Measurements from ENCODE around the gene BAZ1B. TPM values are rescaled to one million over a fixed set of nuclear protein-coding genes. Genes with fewer than 3 reads are reported as not detected.

Gene BAZ1B
- total and polyA plus RNA-seq, 2 of the 4 experiments (the other 2 are of a cell fraction) = 20.2 to 45.0 TPM

DNA sequence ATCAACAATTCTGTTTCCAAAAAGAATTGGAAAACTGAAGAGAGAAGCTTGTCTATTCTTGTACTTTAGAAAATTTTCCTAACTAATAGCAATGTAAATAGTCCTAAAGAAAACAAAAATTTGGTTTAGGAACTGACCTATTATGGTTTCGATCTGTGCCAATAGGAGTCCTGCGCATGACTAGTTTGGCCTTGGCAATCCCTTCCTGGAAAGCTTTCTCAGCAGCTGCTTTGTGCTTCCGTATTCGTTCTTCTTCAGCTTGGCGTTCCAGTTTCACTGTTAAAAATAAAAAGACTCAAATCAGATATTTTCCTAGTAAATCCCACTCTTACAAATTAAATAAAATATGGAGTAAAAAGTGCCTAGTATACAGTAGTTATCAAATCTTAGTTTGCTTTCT is 51.9 kb downstream of the BAZ1B start:
- H3K4ac ChIP-seq (ENCODE audit: low read depth, low read length) = no peak overlapping the region
- no peak overlapping the region for H2BK120ac ChIP-seq (ENCODE audit: low read depth, low read length)
- in situ Hi-C loops (cut with MboI; ENCODE audit: low sequenced_read_pairs) (no loop called here), intact Hi-C loops (cut with micrococcal nuclease) (no loop called here), dilution Hi-C loops (cut with HindIII; ENCODE audit: low sequenced_read_pairs, unreplicated experiment) (no loop called here)
- BruUV-seq (replicated peaks) = no TSS peak
- H3K27ac ChIP-seq (ENCODE audit: insufficient read depth, low read length) = no peak overlapping the region
- no peak for TF ChIP-seq BHLHE40 (IDR thresholded peaks at IDR 0.05; ENCODE audit: low read depth, low read length)
- no peak for TF ChIP-seq CEBPB (IDR thresholded peaks at IDR 0.05; ENCODE audit: low read depth, low read length)
- TF ChIP-seq SMC3 (IDR thresholded peaks at IDR 0.05; ENCODE audit: low read depth, low read length) = no peak
- TF ChIP-seq, protein P1, sequence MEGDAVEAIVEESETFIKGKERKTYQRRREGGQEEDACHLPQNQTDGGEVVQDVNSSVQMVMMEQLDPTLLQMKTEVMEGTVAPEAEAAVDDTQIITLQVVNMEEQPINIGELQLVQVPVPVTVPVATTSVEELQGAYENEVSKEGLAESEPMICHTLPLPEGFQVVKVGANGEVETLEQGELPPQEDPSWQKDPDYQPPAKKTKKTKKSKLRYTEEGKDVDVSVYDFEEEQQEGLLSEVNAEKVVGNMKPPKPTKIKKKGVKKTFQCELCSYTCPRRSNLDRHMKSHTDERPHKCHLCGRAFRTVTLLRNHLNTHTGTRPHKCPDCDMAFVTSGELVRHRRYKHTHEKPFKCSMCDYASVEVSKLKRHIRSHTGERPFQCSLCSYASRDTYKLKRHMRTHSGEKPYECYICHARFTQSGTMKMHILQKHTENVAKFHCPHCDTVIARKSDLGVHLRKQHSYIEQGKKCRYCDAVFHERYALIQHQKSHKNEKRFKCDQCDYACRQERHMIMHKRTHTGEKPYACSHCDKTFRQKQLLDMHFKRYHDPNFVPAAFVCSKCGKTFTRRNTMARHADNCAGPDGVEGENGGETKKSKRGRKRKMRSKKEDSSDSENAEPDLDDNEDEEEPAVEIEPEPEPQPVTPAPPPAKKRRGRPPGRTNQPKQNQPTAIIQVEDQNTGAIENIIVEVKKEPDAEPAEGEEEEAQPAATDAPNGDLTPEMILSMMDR (conservative IDR thresholded peaks at IDR 0.05; ENCODE audit: low read depth, low read length) = no peak
- no peak for TF ChIP-seq RAD21 (IDR thresholded peaks at IDR 0.05; ENCODE audit: low read length)
- TF ChIP-seq, protein P2, sequence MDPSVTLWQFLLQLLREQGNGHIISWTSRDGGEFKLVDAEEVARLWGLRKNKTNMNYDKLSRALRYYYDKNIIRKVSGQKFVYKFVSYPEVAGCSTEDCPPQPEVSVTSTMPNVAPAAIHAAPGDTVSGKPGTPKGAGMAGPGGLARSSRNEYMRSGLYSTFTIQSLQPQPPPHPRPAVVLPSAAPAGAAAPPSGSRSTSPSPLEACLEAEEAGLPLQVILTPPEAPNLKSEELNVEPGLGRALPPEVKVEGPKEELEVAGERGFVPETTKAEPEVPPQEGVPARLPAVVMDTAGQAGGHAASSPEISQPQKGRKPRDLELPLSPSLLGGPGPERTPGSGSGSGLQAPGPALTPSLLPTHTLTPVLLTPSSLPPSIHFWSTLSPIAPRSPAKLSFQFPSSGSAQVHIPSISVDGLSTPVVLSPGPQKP (IDR thresholded peaks at IDR 0.05; ENCODE audit: borderline replicate concordance, low read depth, low read length) = no peak
- TF ChIP-seq CHD1 (IDR thresholded peaks at IDR 0.05; ENCODE audit: low read depth, low read length) = no peak
- TF ChIP-seq POLR2A (IDR thresholded peaks at IDR 0.05; ENCODE audit: low read depth, low read length) = no peak
- TF ChIP-seq RFX5 (IDR thresholded peaks at IDR 0.05; ENCODE audit: low read depth, low read length) = no peak
- TF ChIP-seq FOS (IDR thresholded peaks at IDR 0.05; ENCODE audit: low read depth, low read length) = no peak
- TF ChIP-seq MXI1 (IDR thresholded peaks at IDR 0.05; ENCODE audit: borderline replicate concordance, low read depth, low read length) = no peak
- TF ChIP-seq, protein P3, sequence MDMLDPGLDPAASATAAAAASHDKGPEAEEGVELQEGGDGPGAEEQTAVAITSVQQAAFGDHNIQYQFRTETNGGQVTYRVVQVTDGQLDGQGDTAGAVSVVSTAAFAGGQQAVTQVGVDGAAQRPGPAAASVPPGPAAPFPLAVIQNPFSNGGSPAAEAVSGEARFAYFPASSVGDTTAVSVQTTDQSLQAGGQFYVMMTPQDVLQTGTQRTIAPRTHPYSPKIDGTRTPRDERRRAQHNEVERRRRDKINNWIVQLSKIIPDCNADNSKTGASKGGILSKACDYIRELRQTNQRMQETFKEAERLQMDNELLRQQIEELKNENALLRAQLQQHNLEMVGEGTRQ (IDR thresholded peaks at IDR 0.05; ENCODE audit: low read depth, low read length) = no peak
- no peak for TF ChIP-seq RCOR1 (IDR thresholded peaks at IDR 0.05; ENCODE audit: insufficient replicate concordance, low read length)
- TF ChIP-seq MAFK (IDR thresholded peaks at IDR 0.05; ENCODE audit: low read depth, low read length) = no peak
- no peak for TF ChIP-seq MAZ (IDR thresholded peaks at IDR 0.05; ENCODE audit: borderline replicate concordance, low read depth, low read length)
- TF ChIP-seq NFE2L2 (IDR thresholded peaks at IDR 0.05; ENCODE audit: low read depth, low read length) = no peak
- POLR2A ChIA-PET (ENCODE audit: unreplicated experiment) = no interaction called here
- no peak overlapping the region for H2BK15ac ChIP-seq (ENCODE audit: low read depth, low read length)
- peaks cover 21 to 33% of the 10 kb centered on the region in 2 experiments for H3K79me1 ChIP-seq (ENCODE audit: low read depth in 1 of 2, low read length in 2 of 2)
- no peak overlapping the region for H2AK9ac ChIP-seq (replicated peaks; ENCODE audit: low read depth, low read length, poor library complexity)
- H3K9ac ChIP-seq (ENCODE audit: low read depth, low read length) = no peak overlapping the region
- H3K4me1 ChIP-seq (ENCODE audit: control insufficient read depth, insufficient read depth, low read length) = no peaks in the 10 kb centered on the region
- no peak overlapping the region for H4K5ac ChIP-seq (ENCODE audit: low read depth, low read length)
- no peaks in the 10 kb centered on the region for H3K9me3 ChIP-seq (ENCODE audit: control insufficient read depth, insufficient read depth, low read length)
- H2AFZ ChIP-seq (replicated peaks; ENCODE audit: low read length, poor library complexity) = no peak overlapping the region
- no peak overlapping the region for H2AK5ac ChIP-seq (ENCODE audit: low read depth, low read length)
- CTCF ChIA-PET = no interaction called here
- H3K23ac ChIP-seq (ENCODE audit: low read depth, low read length) = no peak overlapping the region
- no peak overlapping the region for H3K4me2 ChIP-seq (ENCODE audit: low read depth, low read length)
- no peak for ATAC-seq (ENCODE audit: low read depth)
- no peak overlapping the region for H4K91ac ChIP-seq (ENCODE audit: insufficient read depth, low read depth, low read length)
- WGBS, 2 experiments (ENCODE audit: extremely low coverage in 2 of 2, insufficient read length in 1 of 2) = no CpG with 5 or more reads among the region's 5 CpGs
- no peak overlapping the region for H3K14ac ChIP-seq (replicated peaks; ENCODE audit: low read depth, low read length)
- H3K56ac ChIP-seq (ENCODE audit: extremely low read depth, insufficient read depth, low read length) = no peak overlapping the region
- no peak overlapping the region for H2BK20ac ChIP-seq (ENCODE audit: low read depth, low read length)
- no peak overlapping the region for H3K18ac ChIP-seq (ENCODE audit: low read depth, low read length)
- H2BK5ac ChIP-seq (ENCODE audit: low read depth, low read length, poor library complexity, severe bottlenecking) = no peak overlapping the region
- H3K4me3 ChIP-seq (ENCODE audit: insufficient read depth, low read depth, low read length) = no peak overlapping the region
- H4K20me1 ChIP-seq (ENCODE audit: insufficient read depth, low read length) = no peaks in the 10 kb centered on the region; the same call in 1 of the 2 replicates
- H3K9me1 ChIP-seq (ENCODE audit: insufficient read depth, low read length) = no peaks in the 10 kb centered on the region
- no peak overlapping the region for H4K8ac ChIP-seq (ENCODE audit: low read depth in 2 of 2, low read length in 2 of 2)
- no peak for DNase-seq
- H3K36me3 ChIP-seq (ENCODE audit: control insufficient read depth, insufficient read depth, low read length) = peaks cover 32% of the 10 kb centered on the region
- no peaks in the 10 kb centered on the region for H3K27me3 ChIP-seq (ENCODE audit: control insufficient read depth, insufficient read depth, low read length)
